ENCODE data around the gene LECT2.

Gene LECT2

DNA sequence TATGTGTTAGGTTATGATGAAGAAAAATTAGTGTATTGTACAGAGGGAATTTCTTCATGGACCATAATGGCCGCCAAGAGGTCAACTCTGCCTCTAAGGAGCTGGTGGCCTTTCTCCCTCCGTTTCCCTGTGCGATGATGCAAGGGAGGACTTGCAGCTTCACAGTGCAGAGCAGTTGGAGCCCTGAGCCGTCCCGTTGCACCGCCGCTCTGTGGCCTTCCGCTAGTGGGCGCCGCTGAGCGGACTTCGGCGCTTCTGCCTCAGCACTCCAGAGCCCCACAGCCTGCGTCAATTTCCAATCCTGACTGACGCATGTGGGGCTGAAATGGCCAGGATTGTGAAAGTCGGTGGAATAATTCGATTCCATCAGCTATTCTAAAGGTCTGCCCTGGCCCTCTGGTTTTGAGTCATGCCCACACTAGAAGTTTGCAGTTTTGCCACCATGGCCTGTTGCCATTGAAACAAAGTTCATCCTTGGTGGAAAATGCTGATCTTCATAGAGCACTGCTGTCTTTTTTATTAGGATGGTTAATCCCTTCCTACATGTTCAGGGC, 22.7 kb upstream of the LECT2 start:
- TF ChIP-seq POLR2A (IDR thresholded peaks at IDR 0.05; ENCODE audit: extremely low read depth, insufficient read length), result no peak
- TF ChIP-seq, protein P1, sequence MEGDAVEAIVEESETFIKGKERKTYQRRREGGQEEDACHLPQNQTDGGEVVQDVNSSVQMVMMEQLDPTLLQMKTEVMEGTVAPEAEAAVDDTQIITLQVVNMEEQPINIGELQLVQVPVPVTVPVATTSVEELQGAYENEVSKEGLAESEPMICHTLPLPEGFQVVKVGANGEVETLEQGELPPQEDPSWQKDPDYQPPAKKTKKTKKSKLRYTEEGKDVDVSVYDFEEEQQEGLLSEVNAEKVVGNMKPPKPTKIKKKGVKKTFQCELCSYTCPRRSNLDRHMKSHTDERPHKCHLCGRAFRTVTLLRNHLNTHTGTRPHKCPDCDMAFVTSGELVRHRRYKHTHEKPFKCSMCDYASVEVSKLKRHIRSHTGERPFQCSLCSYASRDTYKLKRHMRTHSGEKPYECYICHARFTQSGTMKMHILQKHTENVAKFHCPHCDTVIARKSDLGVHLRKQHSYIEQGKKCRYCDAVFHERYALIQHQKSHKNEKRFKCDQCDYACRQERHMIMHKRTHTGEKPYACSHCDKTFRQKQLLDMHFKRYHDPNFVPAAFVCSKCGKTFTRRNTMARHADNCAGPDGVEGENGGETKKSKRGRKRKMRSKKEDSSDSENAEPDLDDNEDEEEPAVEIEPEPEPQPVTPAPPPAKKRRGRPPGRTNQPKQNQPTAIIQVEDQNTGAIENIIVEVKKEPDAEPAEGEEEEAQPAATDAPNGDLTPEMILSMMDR (IDR thresholded peaks at IDR 0.05; ENCODE audit: low read depth, low read length), result peak; percentile 81
- TF ChIP-seq MYC (IDR thresholded peaks at IDR 0.05; ENCODE audit: low read depth, low read length), result peak; percentile 32; the same call in 1 of the 2 replicates
- TF ChIP-seq, protein P2, sequence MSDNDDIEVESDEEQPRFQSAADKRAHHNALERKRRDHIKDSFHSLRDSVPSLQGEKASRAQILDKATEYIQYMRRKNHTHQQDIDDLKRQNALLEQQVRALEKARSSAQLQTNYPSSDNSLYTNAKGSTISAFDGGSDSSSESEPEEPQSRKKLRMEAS (IDR thresholded peaks at IDR 0.05; ENCODE audit: low read depth, low read length), result 0 out of 2 replicates have a peak, but pooled peaks have one; percentile 43
- DNase-seq (ENCODE audit: low read depth), result peak; percentile 81
- no peak overlapping the region for H3K4me3 ChIP-seq (ENCODE audit: low read depth, low read length)

DNA sequence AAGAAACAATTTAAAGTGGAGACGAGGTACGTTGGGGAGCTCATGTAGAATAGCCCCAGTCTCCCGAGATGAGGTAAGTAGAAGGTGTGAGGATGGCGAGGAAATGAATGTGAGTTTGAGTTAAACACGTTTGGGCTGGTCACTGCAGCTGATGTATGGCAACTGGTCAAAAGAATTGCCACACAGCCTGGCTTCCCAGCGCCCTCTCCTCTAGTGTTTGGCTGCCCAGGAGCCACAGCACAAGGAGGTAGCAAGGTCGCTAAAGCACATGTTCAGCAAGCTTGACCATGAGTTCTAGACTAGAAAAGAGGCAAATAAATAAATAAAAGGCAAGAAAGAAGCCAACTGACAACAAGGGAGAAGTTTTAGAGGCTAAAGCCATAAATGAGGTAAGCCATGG, 21.4 kb upstream of the LECT2 start:
- DNase-seq (ENCODE audit: low read depth), result no peak
- TF ChIP-seq MYC (IDR thresholded peaks at IDR 0.05; ENCODE audit: low read depth, low read length) (no peak), POLR2A (IDR thresholded peaks at IDR 0.05; ENCODE audit: extremely low read depth, insufficient read length) (no peak)
- TF ChIP-seq, protein P2 (IDR thresholded peaks at IDR 0.05; ENCODE audit: low read depth, low read length), result no peak
- TF ChIP-seq, protein P1 (IDR thresholded peaks at IDR 0.05; ENCODE audit: low read depth, low read length), result no peak
- no peak overlapping the region for H3K4me3 ChIP-seq (ENCODE audit: low read depth, low read length)

DNA sequence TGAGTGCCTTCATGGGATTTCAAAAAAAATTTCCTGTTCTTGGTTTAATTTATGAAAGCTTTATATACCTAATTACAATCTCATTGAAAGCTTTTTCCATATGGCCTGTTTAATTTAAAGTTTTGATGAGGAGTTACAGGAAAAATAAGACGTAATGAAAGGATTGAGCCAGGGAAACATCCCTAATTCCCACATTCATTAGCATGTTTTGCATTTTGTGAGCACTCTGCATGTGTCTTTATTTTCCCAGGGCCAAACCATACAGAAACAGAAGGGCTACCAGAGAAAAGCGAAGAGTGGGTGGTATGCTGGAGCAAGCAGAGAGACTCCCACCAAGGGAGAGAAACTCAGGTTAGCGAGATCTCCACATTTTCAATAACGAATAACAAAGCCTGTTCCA, 20.3 kb upstream of the LECT2 start:
- TF ChIP-seq POLR2A (IDR thresholded peaks at IDR 0.05; ENCODE audit: extremely low read depth, insufficient read length), result no peak
- TF ChIP-seq, protein P2 (IDR thresholded peaks at IDR 0.05; ENCODE audit: low read depth, low read length), result no peak
- no peak for DNase-seq (ENCODE audit: low read depth)
- H3K4me3 ChIP-seq (ENCODE audit: low read depth, low read length), result no peak overlapping the region

DNA sequence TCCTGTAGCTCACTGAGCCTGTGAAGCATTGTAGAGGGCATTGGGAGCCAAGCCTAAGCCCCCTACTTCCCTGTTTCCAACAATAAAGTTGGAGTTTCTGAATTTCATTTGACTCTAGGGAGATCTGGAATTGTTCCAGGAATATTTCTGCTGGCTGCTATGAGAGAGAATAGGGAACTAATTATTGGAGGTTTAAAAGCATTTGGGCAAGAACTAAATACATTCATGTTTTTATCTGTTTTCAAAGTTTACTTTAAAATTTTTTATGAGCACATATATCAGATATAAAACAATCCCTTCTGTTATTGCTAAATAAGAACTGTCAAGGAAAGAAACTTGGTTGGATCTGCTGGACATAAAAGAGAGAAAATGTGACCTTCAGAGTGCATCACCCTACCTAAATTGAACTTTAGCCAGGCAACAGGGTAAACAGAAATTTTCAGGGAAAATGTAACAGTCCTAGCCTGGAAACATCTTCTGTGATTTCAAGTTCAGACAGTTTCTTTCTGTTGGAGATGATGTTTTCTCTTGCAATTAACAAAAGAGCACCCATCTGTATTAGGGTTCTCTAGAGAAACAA, 19.3 kb upstream of the LECT2 start:
- TF ChIP-seq, protein P1 (IDR thresholded peaks at IDR 0.05; ENCODE audit: low read depth, low read length), result no peak
- TF ChIP-seq, protein P2 (IDR thresholded peaks at IDR 0.05; ENCODE audit: low read depth, low read length), result no peak
- TF ChIP-seq MYC (IDR thresholded peaks at IDR 0.05; ENCODE audit: low read depth, low read length) (no peak), POLR2A (IDR thresholded peaks at IDR 0.05; ENCODE audit: extremely low read depth, insufficient read length) (no peak)
- DNase-seq (ENCODE audit: low read depth), result no peak
- H3K4me3 ChIP-seq (ENCODE audit: low read depth, low read length), result no peak overlapping the region

DNA sequence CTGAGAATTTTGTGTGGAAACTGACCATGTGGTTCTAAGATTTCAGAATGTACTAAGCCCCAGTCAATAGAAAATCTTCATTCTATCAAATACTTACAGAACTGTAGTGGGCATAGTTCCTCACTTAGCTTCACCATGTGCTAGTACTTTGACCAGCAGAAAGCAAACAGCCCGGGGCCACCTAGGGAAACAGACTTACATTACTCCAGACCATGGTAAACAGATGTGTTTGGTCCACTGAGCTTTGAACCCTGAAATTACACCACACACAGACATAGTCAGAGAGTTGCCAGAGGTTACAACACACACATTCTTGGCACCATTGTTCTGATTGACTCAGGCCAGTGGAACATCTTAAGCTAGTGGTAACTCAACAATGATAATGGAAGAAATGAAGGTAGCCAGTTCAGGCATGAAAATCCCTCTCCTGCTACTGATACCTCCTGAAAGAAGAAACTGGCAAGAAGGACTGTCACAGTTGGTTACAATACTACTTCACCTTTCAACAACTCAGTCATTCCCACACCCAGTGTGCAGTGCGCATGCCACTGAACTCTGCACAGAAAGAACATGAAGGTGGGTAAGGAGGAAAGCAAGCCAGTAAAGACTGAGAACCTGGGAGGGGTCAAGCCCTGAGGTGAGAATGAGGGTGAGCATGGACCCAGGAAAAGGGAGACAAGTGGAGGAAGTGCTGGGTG, 18.7 kb upstream of the LECT2 start:
- no peak for TF ChIP-seq MYC (IDR thresholded peaks at IDR 0.05; ENCODE audit: low read depth, low read length)
- TF ChIP-seq, protein P2 (IDR thresholded peaks at IDR 0.05; ENCODE audit: low read depth, low read length), result no peak
- TF ChIP-seq, protein P1 (IDR thresholded peaks at IDR 0.05; ENCODE audit: low read depth, low read length), result no peak
- DNase-seq (ENCODE audit: low read depth), result no peak
- H3K4me3 ChIP-seq (ENCODE audit: low read depth, low read length), result no peak overlapping the region

DNA sequence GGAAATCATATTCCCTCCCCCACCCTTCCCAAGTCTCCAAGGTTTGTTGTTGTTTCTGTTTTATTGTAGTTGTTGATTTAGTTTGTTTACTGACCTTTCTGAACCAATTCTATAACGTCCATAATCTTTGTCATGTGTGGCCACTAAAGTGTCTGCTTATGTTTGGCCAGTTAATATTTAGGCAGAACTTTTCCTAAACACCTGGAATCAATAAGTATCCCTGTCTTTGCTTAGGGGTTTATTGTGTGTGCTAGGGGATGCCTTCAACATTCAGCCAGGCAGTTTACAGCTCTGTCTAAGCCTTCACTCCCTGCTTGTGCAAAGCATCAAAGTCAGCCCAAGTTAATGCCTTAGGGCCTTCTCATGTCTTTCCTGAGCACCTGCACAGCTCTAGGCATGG, 16.9 kb upstream of the LECT2 start:
- no peak overlapping the region for H3K4me3 ChIP-seq (ENCODE audit: low read depth, low read length)
- TF ChIP-seq, protein P2 (IDR thresholded peaks at IDR 0.05; ENCODE audit: low read depth, low read length), result no peak
- no peak for TF ChIP-seq POLR2A (IDR thresholded peaks at IDR 0.05; ENCODE audit: extremely low read depth, insufficient read length)
- TF ChIP-seq MYC (IDR thresholded peaks at IDR 0.05; ENCODE audit: low read depth, low read length), result no peak
- TF ChIP-seq, protein P1 (IDR thresholded peaks at IDR 0.05; ENCODE audit: low read depth, low read length), result no peak
- no peak for DNase-seq (ENCODE audit: low read depth)
